BLaER1 (cell line): ENCODE measurements around the gene IKZF2.

Experiments
- H3K27ac ChIP-seq: shearing (Covaris generic); formaldehyde crosslinking; 2 replicates; pipeline ENCODE4 v1.8.1; 2022
- H3K27me3 ChIP-seq: shearing (Covaris generic); formaldehyde crosslinking; 2 replicates; pipeline ENCODE4 v1.8.1; 2022
- H3K36me3 ChIP-seq: shearing (Covaris generic); formaldehyde crosslinking; 2 replicates; pipeline ENCODE4 v1.8.1; 2022
- H3K4me1 ChIP-seq: shearing (Covaris generic); formaldehyde crosslinking; 2 replicates; pipeline ENCODE4 v1.8.1; 2022
- H3K4me2 ChIP-seq: shearing (Covaris generic); formaldehyde crosslinking; 2 replicates; pipeline ENCODE4 v1.8.1; 2022
- H3K4me3 ChIP-seq: shearing (Covaris generic); formaldehyde crosslinking; 2 replicates; pipeline ENCODE4 v1.8.1; 2022
- H3K9ac ChIP-seq: shearing (Covaris generic); formaldehyde crosslinking; 2 replicates; pipeline ENCODE4 v1.8.1; 2022
- H3K9me3 ChIP-seq: shearing (Covaris generic); formaldehyde crosslinking; 2 replicates; pipeline ENCODE4 v1.8.1; 2022
- H4K20me1 ChIP-seq: shearing (Covaris generic); formaldehyde crosslinking; 2 replicates; pipeline ENCODE4 v1.8.1; 2022
- Cebpa-rat ChIP-seq: shearing (Covaris generic); IDR thresholded peaks from 2 replicates; pipeline ENCODE4 v1.8.1; 2022

IKZF2 gene

DNA sequence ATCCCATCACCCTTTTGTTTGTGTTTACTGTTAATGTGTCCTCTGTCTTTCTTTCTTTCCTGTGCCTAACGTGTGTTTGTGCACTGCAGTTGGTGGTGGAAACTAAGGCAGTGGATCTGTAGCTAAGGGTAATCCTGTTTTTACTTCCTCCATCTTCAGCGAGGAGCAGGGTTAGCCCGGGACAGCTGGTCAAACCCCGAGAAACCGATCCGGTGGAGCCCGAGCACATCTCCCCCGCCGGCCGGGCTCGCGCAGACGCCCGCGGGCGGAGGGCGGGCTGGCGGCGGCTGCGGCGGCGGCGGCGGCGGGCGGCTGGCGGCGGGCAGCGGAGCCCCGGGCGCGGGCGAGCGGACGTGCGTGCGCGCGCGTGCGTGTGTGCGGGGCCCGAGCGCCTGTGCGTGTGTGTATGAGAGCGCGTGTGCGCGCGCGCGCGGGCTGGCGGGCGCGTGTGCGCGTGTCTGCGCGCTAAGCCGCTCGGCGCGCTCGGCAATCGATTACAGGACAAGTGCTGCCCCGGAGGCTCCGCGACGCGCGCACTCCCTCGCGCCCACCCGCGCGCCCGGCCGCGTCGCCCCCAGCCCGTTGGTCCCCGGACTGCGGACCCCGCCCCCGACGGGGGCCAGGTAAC, at the start of gene IKZF2:
TSS of gene IKZF2 (minus strand) at position 176 of the 628 bp plus-strand sequence. CDS start 2,983 bp downstream, outside the sequence.
- Histone ChIP-seq H3K27ac (peak within 1 kb of the TSS; percentile 80), H3K4me1 (peaks cover 41% of the 10 kb centered on the region), H3K4me3 (peak within 1 kb of the TSS; percentile 83), H3K9ac (peak within 1 kb of the TSS; percentile 81), H3K27me3 (peaks cover 6% of the 10 kb centered on the region; the same call in 1 of the 2 replicates), H3K4me2 (peak within 1 kb of the TSS; percentile 90), H4K20me1 (no peaks in the 10 kb centered on the region), H3K36me3 (no peaks in the 10 kb centered on the region), H3K9me3 (no peaks in the 10 kb centered on the region)
- no peak for TF ChIP-seq Cebpa-rat

DNA sequence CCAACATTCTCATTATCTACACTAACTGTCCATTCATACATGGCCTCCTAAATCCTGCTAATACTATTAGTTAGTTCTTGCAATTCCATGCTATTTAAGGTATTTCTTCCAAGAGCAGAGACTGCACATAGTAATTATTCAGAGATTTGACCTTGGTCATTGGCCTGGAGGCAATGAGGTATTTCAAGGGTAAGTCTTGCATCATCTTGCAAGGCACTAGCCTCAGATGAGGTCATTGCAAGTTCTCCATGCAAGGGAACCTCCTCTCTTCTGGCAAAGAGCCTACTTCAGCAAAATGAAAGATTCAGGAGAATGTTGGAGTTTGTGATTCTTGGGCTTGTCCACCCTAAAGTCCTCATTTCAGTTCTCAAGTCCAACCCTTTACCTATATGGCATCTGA, 48.5 kb upstream of the IKZF2 start:
- H3K27me3 ChIP-seq, result no peaks in the 10 kb centered on the region
- no peaks in the 10 kb centered on the region for H3K36me3 ChIP-seq
- H3K9me3 ChIP-seq, result peaks cover 23% of the 10 kb centered on the region
- no peak overlapping the region for H3K4me3 ChIP-seq
- no peak for TF ChIP-seq Cebpa-rat
- H4K20me1 ChIP-seq, result no peaks in the 10 kb centered on the region
- no peak overlapping the region for H3K4me2 ChIP-seq
- H3K27ac ChIP-seq, result no peak overlapping the region
- no peak overlapping the region for H3K9ac ChIP-seq
- H3K4me1 ChIP-seq, result peaks cover 7% of the 10 kb centered on the region; the same call in 1 of the 2 replicates

DNA sequence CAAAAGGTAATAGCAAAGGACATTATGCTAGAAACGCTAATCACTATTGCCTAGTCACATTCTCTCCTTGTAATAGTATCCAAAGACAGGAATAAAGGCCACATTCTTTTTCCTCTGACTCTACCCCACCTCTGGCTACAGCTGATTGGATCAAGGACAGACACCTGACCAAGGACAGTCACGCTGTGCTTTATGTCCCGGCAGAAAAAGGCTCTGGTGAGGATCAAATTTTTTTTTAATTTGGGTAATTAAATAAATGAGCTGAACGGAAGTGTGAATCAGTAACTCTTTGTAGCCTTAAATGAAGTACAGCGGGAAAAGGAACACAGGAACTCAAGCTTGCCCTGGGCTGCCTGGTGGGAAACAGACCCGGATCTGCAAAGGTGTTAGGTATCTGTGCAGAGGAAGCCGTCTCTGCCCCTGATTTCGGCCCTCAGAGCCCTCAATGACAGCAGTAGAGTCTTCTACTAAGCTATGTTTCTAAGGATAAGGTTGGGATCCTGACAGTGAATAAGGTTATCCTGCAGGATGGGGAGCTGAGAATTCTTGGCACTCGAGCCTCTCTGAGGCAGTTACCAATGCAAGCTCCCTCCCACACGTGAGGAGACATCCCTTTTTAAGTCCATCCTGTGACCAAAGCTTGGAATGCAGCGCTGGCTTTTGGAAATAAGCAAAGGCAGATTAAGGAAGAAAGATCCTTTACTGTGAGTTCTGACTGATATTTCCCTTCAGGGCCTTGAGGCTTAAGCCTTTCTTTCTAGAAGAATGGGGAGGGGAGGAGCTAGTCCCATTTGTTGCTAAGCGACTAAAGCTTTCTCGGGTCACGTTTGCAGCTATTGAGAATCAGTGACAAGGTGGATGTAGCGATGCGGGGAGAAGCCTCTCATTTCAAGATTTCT, 37.8 kb upstream of the IKZF2 start:
- Histone ChIP-seq H3K9me3 (peaks cover 10% of the 10 kb centered on the region; the same call in 1 of the 2 replicates), H3K4me3 (no peak overlapping the region), H3K4me2 (no peak overlapping the region), H3K4me1 (no peaks in the 10 kb centered on the region), H3K27me3 (no peaks in the 10 kb centered on the region), H3K27ac (no peak overlapping the region), H4K20me1 (no peaks in the 10 kb centered on the region), H3K9ac (no peak overlapping the region), H3K36me3 (no peaks in the 10 kb centered on the region)
- TF ChIP-seq Cebpa-rat, result no peak

DNA sequence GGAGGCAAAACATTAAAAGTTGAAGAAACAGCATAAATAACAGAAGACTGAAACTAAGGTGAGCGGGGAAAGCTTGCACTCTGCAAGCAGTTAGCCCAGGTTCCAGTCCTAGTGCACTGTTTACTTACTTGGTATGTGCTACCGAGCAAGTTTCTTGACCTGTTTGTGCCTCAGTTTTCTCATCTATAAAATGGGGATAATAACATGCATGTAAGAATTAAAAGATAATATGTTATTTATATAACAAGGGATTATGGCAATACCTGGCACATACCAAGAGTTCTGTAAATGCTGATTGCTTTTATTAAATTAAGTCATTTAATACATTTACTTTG, 37.1 kb upstream of the IKZF2 start:
- no peak overlapping the region for H3K27ac ChIP-seq

DNA sequence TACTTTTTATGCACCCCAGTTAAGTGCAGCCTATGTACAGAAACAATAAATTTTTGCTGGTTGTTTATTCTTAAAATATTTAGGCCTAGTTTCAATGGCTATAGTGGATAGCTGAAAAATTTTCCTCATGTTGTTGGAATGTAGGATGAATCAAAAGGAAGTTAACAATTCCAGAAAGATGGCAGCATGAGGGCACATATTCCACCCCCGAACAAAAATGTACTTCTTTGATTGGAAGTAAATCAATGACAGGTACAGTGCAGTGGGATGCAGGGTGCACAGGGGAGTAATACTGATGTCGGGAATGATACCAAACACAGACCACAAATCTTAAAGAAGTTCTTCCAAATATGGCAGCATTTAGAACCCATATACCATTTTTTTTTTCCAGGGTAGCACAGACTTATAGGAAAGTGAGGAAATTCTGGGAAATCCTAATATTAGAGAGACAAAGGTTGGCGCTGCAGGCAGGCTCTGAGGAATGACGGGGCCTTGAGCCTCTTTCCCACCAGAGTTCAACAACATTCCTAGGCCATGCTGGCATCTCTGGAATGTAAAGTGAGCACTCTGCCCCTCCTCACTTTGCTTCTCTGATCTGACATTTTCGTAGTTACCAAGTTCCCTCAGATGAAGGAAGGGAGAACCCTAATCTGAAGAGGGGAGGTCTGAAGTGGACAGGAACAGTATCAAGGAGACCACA, 36.6 kb upstream of the IKZF2 start:
- Histone ChIP-seq H3K9me3 (peaks cover 10% of the 10 kb centered on the region; the same call in 1 of the 2 replicates), H3K4me1 (no peaks in the 10 kb centered on the region), H4K20me1 (no peaks in the 10 kb centered on the region), H3K4me3 (no peak overlapping the region), H3K9ac (no peak overlapping the region), H3K27ac (no peak overlapping the region), H3K36me3 (no peaks in the 10 kb centered on the region), H3K27me3 (no peaks in the 10 kb centered on the region), H3K4me2 (no peak overlapping the region)
- no peak for TF ChIP-seq Cebpa-rat

More for the DNA sequence above, 37.1 kb upstream of the IKZF2 start:
- Histone ChIP-seq H3K4me3 (no peak overlapping the region), H3K27me3 (no peaks in the 10 kb centered on the region), H3K9ac (no peak overlapping the region), H3K36me3 (no peaks in the 10 kb centered on the region), H3K4me2 (no peak overlapping the region), H4K20me1 (no peaks in the 10 kb centered on the region), H3K9me3 (peaks cover 10% of the 10 kb centered on the region; the same call in 1 of the 2 replicates), H3K4me1 (no peaks in the 10 kb centered on the region)
- no peak for TF ChIP-seq Cebpa-rat

DNA sequence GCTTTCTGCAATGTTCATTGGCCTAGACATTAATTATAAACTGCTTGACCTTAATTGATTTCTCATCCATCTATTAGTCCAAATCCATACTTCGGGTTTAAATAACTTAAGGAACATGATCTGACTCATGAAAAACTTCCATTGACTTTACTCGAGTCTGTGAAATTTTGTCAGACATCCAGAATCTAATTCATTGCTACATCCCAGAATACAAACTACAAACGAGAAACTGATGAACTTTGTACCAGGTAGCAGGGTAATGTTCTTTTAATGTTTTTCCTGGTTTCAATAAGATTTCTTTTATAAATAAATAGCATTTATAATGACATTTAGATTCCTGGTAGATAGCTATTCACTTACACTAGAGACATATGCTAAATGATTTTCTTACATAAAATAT, 36.0 kb upstream of the IKZF2 start:
- peaks cover 10% of the 10 kb centered on the region; the same call in 1 of the 2 replicates for H3K9me3 ChIP-seq
- no peak overlapping the region for H3K4me3 ChIP-seq
- H3K4me2 ChIP-seq, result no peak overlapping the region
- no peaks in the 10 kb centered on the region for H3K4me1 ChIP-seq
- no peak overlapping the region for H3K27ac ChIP-seq
- no peaks in the 10 kb centered on the region for H3K36me3 ChIP-seq
- H3K27me3 ChIP-seq, result no peaks in the 10 kb centered on the region
- no peak for TF ChIP-seq Cebpa-rat
- no peak overlapping the region for H3K9ac ChIP-seq
- H4K20me1 ChIP-seq, result no peaks in the 10 kb centered on the region

DNA sequence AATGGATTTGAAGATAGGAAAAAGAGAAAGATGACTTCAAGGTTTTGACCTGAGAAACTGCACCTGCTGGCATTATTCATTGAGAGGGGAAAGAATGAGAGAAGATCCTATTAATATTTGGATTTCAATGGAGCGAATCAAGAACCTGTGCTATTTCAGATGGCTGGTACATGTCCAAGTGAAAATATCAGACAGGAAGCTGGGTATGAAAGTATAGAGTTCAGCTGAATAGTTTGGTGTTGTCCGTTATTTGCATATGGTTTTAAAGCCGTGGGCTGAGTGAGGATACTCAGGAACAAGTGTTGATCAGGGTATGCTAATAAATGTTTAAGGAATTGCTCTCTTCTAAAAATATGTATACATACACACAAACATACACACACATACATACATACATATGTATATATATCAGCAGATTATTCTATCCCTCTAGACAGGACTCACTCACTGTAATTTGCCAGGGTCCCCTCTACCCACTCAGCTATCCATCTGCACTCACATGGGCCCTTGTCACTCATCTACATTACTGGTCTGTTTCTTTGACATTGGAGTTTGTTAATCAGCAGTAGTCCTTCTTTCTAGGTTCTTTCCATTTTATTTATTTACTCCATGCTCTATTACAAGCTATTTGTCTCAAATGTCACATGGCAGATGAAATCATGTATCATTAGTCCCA, 33.9 kb upstream of the IKZF2 start:
- H3K27me3 ChIP-seq, result no peaks in the 10 kb centered on the region
- no peaks in the 10 kb centered on the region for H3K4me1 ChIP-seq
- no peaks in the 10 kb centered on the region for H3K36me3 ChIP-seq
- H4K20me1 ChIP-seq, result no peaks in the 10 kb centered on the region
- H3K27ac ChIP-seq, result no peak overlapping the region
- H3K9me3 ChIP-seq, result no peaks in the 10 kb centered on the region
- H3K9ac ChIP-seq, result no peak overlapping the region
- no peak for TF ChIP-seq Cebpa-rat
- no peak overlapping the region for H3K4me3 ChIP-seq
- H3K4me2 ChIP-seq, result no peak overlapping the region

DNA sequence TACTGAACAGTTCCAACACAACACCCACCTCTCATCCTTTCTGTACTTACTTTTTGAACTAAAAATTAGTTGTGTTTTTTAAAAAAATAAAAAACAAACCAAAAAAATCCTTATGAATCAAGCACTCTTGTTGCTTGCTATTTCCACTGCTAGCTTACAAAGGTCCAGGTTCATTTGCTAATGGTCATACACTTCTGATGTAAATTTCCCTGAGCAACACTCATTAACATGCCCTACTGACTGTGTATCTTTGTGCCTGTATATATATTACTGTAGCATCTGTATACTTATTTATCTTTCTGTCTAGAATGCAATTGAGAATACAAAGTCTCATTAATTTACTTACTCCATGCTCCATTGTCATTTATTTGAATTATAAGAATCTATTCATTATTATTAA, 30.3 kb upstream of the IKZF2 start:
- H3K27me3 ChIP-seq, result no peaks in the 10 kb centered on the region
- H3K4me3 ChIP-seq, result no peak overlapping the region
- H3K9ac ChIP-seq, result no peak overlapping the region
- no peaks in the 10 kb centered on the region for H3K4me1 ChIP-seq
- TF ChIP-seq Cebpa-rat, result no peak
- no peak overlapping the region for H3K4me2 ChIP-seq
- no peaks in the 10 kb centered on the region for H3K9me3 ChIP-seq
- H3K36me3 ChIP-seq, result no peaks in the 10 kb centered on the region
- no peak overlapping the region for H3K27ac ChIP-seq
- H4K20me1 ChIP-seq, result no peaks in the 10 kb centered on the region

DNA sequence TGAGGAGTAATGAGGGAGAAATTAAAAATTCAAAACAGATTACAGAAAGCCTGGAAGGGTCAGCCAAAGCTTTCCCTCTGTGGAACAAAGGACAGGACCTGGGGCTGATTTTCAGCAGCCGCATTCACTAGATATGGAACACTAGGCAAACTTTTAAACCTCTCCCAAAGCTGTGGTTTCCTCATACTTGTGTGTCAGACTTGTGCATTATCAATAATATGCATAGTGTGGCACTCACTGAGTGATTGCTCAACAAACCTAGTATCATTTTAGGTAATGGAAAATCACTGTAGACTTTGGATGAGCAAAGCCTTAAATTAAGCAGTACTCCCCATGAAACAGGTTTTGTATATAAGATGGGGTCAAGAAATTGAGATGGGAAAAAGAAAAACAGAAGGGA, 26.3 kb upstream of the IKZF2 start:
- Histone ChIP-seq H4K20me1 (no peaks in the 10 kb centered on the region), H3K4me2 (no peak overlapping the region), H3K4me1 (0 out of 2 replicates have a peak, but pooled peaks cover 4% of the 10 kb centered on the region), H3K27me3 (no peaks in the 10 kb centered on the region), H3K36me3 (no peaks in the 10 kb centered on the region), H3K27ac (no peak overlapping the region), H3K9me3 (no peaks in the 10 kb centered on the region), H3K9ac (no peak overlapping the region), H3K4me3 (no peak overlapping the region)
- TF ChIP-seq Cebpa-rat, result no peak
